H1 (cell line): ENCODE measurements around the gene WASHC3. TPM values are rescaled to one million over a fixed set of nuclear protein-coding genes. Genes with fewer than 3 reads are reported as not detected.

Experiments
- CHD7 ChIP-seq: fragments of 300-600 bp; sonication (generic); IDR thresholded peaks from 2 replicates; pipeline ENCODE4 v1.7.1; 2012; ENCODE audit warnings: low read length, moderate library complexity, mild to moderate bottlenecking, inconsistent platforms; ENCODE audit not compliant: insufficient replicate concordance
- KDM4A ChIP-seq: IDR thresholded peaks from one replicate; pipeline ENCODE4 v1.7.1; 2012; ENCODE audit warnings: low read depth, mild to moderate bottlenecking, moderate library complexity, low read length, inconsistent platforms; ENCODE audit not compliant: severe bottlenecking
- MAFK ChIP-seq: IDR thresholded peaks from 2 replicates; pipeline ENCODE4 v1.6.1; 2012; ENCODE audit warnings: low read depth, mild to moderate bottlenecking, improper control_type of control experiment, low read length
- polyA plus RNA-seq, 7 experiments: library from polyadenylated mRNA; depleted of rRNA in 3 of 7; stranded (reverse) in 5 of 7; unstranded in 2 of 7; fragments of >200 nt in 5 of 7; fragments of 200-250 nt in 2 of 7; gene quantifications; 1 replicate in 5 of 7; 2 replicates in 1 of 7; 4 replicates in 1 of 7; pipeline versions ENCODE4 v1.2.1 to v1.2.3, GENCODE V29; 2011 to 2013; ENCODE audit warnings: missing spikeins in 2 of 7, mixed read lengths in 2 of 7
- total RNA-seq: library from RNA; stranded (reverse); fragmentation: NEBNext Ultra II Directional; extraction: Animal tissue kit (Norgen Biotek cat#: 25700); gene quantifications from 2 replicates; pipeline ENCODE4 v1.2.1, GENCODE V29; 2021

Gene WASHC3
- total and polyA plus RNA-seq, 2 of the 8 experiments (the other 6 are each of a cell fraction or from before 2014, with no cell fraction given) = 7.4 to 8.3 TPM

DNA sequence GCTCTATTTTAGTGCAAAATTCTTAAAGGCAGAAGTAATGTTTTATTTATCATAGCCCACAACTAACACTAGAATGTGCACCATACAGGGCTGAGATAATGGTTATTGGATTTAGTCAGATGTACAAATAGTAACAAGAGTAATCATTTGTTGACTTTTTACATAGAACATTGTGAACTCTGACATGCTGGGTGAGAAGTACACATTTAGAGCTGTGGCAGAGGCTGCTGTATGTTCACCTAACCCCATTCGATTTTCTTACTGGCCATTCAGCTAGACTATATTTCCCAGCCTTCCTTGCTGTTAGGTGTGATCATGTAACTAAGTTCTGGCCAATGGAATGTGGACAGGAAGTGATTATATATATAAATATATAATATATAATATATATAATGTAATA, 95.3 kb downstream of the WASHC3 start (continued):
- no peak for TF ChIP-seq CHD7
- no peak for TF ChIP-seq MAFK
- no peak for TF ChIP-seq KDM4A
